Activated naive CD8-positive, alpha-beta T cell treated with anti-CD3 and anti-CD28 coated beads, Interleukin-2, amount 10 ng/mL, durations not matched to agents 7 days and 5 days (primary cell): Measurements from ENCODE around the gene AGAP3. TPM values are rescaled to one million over a fixed set of nuclear protein-coding genes. Genes with fewer than 3 reads are reported as not detected.

Source experiments
- ATAC-seq: fragments of 150-1000 bp; cut with Tn5 transposase; one replicate; pipeline ENCODE4 v1.10.0; 2021; ENCODE audit warnings: low read depth, moderate library complexity
- POLR2A ChIA-PET: fragments of 350-600 bp; sonication (Branson Sonifier 250); formaldehyde crosslinking; loops from one replicate; lab custom pipeline; 2021; ENCODE audit warnings: antibody characterized with exemption; lab: Charles Lee
- DNase-seq: peaks from one replicate; pipeline ENCODE4 v3.0.0; 2021
- H3K27ac Mint-ChIP-seq: one replicate; pipeline ENCODE4 v1.8.0; 2022; ENCODE audit warnings: mild to moderate bottlenecking, mixed read lengths
- H3K27me3 Mint-ChIP-seq: one replicate; pipeline ENCODE4 v1.8.0; 2022; ENCODE audit warnings: mild to moderate bottlenecking, moderate library complexity, mixed read lengths
- H3K36me3 Mint-ChIP-seq: one replicate; pipeline ENCODE4 v1.8.0; 2021; ENCODE audit warnings: mild to moderate bottlenecking, mixed read lengths
- H3K4me1 Mint-ChIP-seq: one replicate; pipeline ENCODE4 v1.8.0; 2021; ENCODE audit warnings: mixed read lengths
- H3K4me3 Mint-ChIP-seq: one replicate; pipeline ENCODE4 v1.8.0; 2022; ENCODE audit warnings: mild to moderate bottlenecking, moderate library complexity, mixed read lengths
- H3K9me3 Mint-ChIP-seq: one replicate; pipeline ENCODE4 v1.8.0; 2021; ENCODE audit warnings: mixed read lengths
- total RNA-seq, 2 experiments: library from RNA; stranded (reverse); gene quantifications; one replicate each; pipeline ENCODE4 v1.2.3, GENCODE V29; 2021

The AGAP3 gene
- total RNA-seq, 2 experiments from 2014 or later = 31.7 to 32.7 TPM

GRCh38 chr7:151141311-151141854 lies 55.1 kb downstream of the AGAP3 start:
- H3K9me3 Mint-ChIP-seq = no peaks in the 10 kb centered on the region
- no peak overlapping the region for H3K27ac Mint-ChIP-seq
- H3K4me3 Mint-ChIP-seq = no peak overlapping the region
- no peaks in the 10 kb centered on the region for H3K4me1 Mint-ChIP-seq
- no peaks in the 10 kb centered on the region for H3K36me3 Mint-ChIP-seq
- POLR2A ChIA-PET = interaction anchor here (0.5 kb wide), 1 partner anchor 75 kb away, joined by 3 read pairs; no protein-coding TSS in a partner anchor
- no peak for ATAC-seq
- DNase-seq = no peak
- no peaks in the 10 kb centered on the region for H3K27me3 Mint-ChIP-seq

GRCh38 chr7:151141855-151142685 lies 55.8 kb downstream of the AGAP3 start:
- peaks cover under 1% of the 10 kb centered on the region for H3K4me1 Mint-ChIP-seq
- POLR2A ChIA-PET = no interaction called here
- no peak overlapping the region for H3K27ac Mint-ChIP-seq
- no peak overlapping the region for H3K4me3 Mint-ChIP-seq
- no peaks in the 10 kb centered on the region for H3K9me3 Mint-ChIP-seq
- no peaks in the 10 kb centered on the region for H3K36me3 Mint-ChIP-seq
- ATAC-seq (no peak), DNase-seq (no peak)
- H3K27me3 Mint-ChIP-seq = peaks cover under 1% of the 10 kb centered on the region

DNA sequence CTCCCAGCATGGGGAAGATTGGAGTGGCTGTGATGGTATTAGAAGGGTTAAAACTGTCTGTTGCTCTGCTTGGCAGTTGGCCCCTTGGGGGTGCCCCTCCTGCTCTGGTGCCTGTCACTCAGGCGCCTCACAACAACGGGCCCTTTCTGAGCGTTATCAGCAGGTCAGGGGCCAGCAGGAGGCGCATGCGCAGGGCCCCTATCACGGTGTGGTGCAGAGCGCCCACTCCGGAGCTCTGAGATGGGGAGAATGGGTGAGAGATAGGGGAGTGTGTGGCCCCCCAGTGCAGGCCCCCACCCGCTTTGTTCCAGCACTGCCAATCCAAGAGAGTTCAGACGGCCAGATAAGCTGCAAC lies 56.4 kb downstream of the AGAP3 start:
- ATAC-seq (no peak), DNase-seq (no peak)
- H3K27ac Mint-ChIP-seq = no peak overlapping the region
- H3K9me3 Mint-ChIP-seq = no peaks in the 10 kb centered on the region
- H3K36me3 Mint-ChIP-seq = no peaks in the 10 kb centered on the region
- POLR2A ChIA-PET = no interaction called here
- no peak overlapping the region for H3K4me3 Mint-ChIP-seq
- peaks cover 7% of the 10 kb centered on the region for H3K27me3 Mint-ChIP-seq
- peaks cover 2% of the 10 kb centered on the region for H3K4me1 Mint-ChIP-seq

GRCh38 chr7:151143261-151144015 lies 57.2 kb downstream of the AGAP3 start:
- Mint-ChIP-seq H3K36me3 (no peaks in the 10 kb centered on the region), H3K27ac (no peak overlapping the region), H3K4me3 (no peak overlapping the region), H3K9me3 (no peaks in the 10 kb centered on the region), H3K4me1 (peaks cover 2% of the 10 kb centered on the region), H3K27me3 (peaks cover 12% of the 10 kb centered on the region)
- DNase-seq = no peak
- POLR2A ChIA-PET = no interaction called here
- ATAC-seq = no peak

- no peaks in the 10 kb centered on the region for H3K36me3 Mint-ChIP-seq
- H3K27me3 Mint-ChIP-seq = peaks cover 19% of the 10 kb centered on the region
- POLR2A ChIA-PET = no interaction called here
- no peak overlapping the region for H3K4me3 Mint-ChIP-seq
- ATAC-seq (no peak), DNase-seq (no peak)
- no peak overlapping the region for H3K27ac Mint-ChIP-seq
- no peaks in the 10 kb centered on the region for H3K9me3 Mint-ChIP-seq
- H3K4me1 Mint-ChIP-seq = peaks cover 2% of the 10 kb centered on the region
Observed at GRCh38 chr7:151144387-151144786, 58.1 kb downstream of the AGAP3 start.

- DNase-seq (no peak), ATAC-seq (no peak)
- Mint-ChIP-seq H3K9me3 (no peaks in the 10 kb centered on the region), H3K4me3 (no peak overlapping the region), H3K36me3 (no peaks in the 10 kb centered on the region), H3K27me3 (peaks cover 29% of the 10 kb centered on the region), H3K27ac (no peak overlapping the region), H3K4me1 (peaks cover 2% of the 10 kb centered on the region)
- POLR2A ChIA-PET = no interaction called here
Observed at GRCh38 chr7:151146761-151147160, 60.5 kb downstream of the AGAP3 start.

DNA sequence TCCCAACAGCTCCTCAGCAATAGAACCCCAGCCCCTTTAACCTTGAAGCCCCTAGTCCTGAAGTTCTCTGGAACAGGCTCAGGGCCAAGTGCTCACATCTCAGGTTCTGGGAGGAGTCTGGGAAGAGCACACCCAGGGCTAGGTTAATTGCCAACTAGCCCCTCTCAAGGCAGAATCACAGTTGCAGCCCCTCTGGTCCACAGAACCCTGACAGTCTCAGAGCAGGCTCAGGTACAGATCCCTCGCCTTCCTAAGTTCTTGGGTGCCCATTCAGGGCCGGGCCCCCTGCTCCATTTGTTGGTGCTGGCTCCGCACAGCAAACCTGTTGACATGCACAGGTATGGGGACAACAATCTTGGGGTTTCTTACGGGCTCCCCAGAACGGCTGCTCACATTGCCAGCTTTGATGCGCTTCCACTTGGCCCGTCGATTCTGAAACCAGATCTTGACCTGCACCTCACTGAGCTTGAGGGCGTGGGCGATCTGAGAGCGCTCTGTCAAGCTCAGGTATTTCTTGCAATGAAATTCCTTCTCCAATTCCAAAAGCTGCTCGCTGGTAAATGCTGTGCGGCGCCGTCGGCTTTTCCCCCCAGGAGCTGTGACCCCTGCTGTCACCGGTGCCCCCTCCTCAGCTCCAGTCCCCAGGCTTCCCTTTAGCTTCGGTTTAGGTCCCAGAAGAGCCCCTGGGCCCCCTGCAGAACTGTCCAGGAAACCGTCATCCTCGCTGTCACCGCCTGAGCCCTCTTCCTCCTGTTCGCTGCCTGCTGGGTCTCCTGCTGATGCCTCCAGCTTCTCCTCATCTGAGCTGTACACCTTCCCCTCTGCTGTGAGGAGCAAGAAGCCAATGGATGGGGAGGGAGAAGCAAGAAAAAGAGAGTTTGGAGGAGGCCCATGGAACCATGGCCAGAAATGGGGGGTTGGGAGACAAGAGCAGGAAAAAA lies 62.3 kb downstream of the AGAP3 start:
- Mint-ChIP-seq H3K36me3 (no peaks in the 10 kb centered on the region), H3K4me1 (peaks cover 2% of the 10 kb centered on the region), H3K9me3 (no peaks in the 10 kb centered on the region), H3K27ac (no peak overlapping the region), H3K4me3 (no peak overlapping the region), H3K27me3 (peaks cover 29% of the 10 kb centered on the region)
- ATAC-seq (no peak), DNase-seq (no peak)
- POLR2A ChIA-PET = no interaction called here

- Mint-ChIP-seq H3K4me1 (peaks cover 2% of the 10 kb centered on the region), H3K36me3 (no peaks in the 10 kb centered on the region), H3K27me3 (peaks cover 38% of the 10 kb centered on the region), H3K27ac (no peak overlapping the region), H3K9me3 (no peaks in the 10 kb centered on the region), H3K4me3 (no peak overlapping the region)
- POLR2A ChIA-PET = no interaction called here
- no peak for DNase-seq
- ATAC-seq = no peak
Observed at GRCh38 chr7:151150388-151150787, 64.1 kb downstream of the AGAP3 start.

- no peak overlapping the region for H3K4me3 Mint-ChIP-seq
- no peak for ATAC-seq
- POLR2A ChIA-PET = no interaction called here
- peaks cover 43% of the 10 kb centered on the region for H3K27me3 Mint-ChIP-seq
- H3K27ac Mint-ChIP-seq = no peak overlapping the region
- no peak for DNase-seq
- no peaks in the 10 kb centered on the region for H3K4me1 Mint-ChIP-seq
- no peaks in the 10 kb centered on the region for H3K36me3 Mint-ChIP-seq
- no peaks in the 10 kb centered on the region for H3K9me3 Mint-ChIP-seq
Observed at GRCh38 chr7:151152643-151153513, 66.6 kb downstream of the AGAP3 start.

GRCh38 chr7:151157645-151158329 lies 71.5 kb downstream of the AGAP3 start:
- POLR2A ChIA-PET = no interaction called here
- H3K4me3 Mint-ChIP-seq = no peak overlapping the region
- no peak overlapping the region for H3K27ac Mint-ChIP-seq
- H3K9me3 Mint-ChIP-seq = no peaks in the 10 kb centered on the region
- H3K27me3 Mint-ChIP-seq = peaks cover 31% of the 10 kb centered on the region
- H3K36me3 Mint-ChIP-seq = no peaks in the 10 kb centered on the region
- DNase-seq (no peak), ATAC-seq (no peak)
- H3K4me1 Mint-ChIP-seq = no peaks in the 10 kb centered on the region

GRCh38 chr7:151161757-151162156 lies 75.5 kb downstream of the AGAP3 start:
- Mint-ChIP-seq H3K27ac (no peak overlapping the region), H3K4me1 (peaks cover 1% of the 10 kb centered on the region), H3K9me3 (no peaks in the 10 kb centered on the region), H3K4me3 (no peak overlapping the region), H3K36me3 (no peaks in the 10 kb centered on the region), H3K27me3 (peaks cover 15% of the 10 kb centered on the region)
- ATAC-seq = no peak
- POLR2A ChIA-PET = no interaction called here
- DNase-seq = no peak

- H3K36me3 Mint-ChIP-seq = peaks cover 2% of the 10 kb centered on the region
- H3K4me3 Mint-ChIP-seq = no peak overlapping the region
- no peaks in the 10 kb centered on the region for H3K9me3 Mint-ChIP-seq
- H3K4me1 Mint-ChIP-seq = peaks cover 6% of the 10 kb centered on the region
- no peak for ATAC-seq
- DNase-seq = no peak
- POLR2A ChIA-PET = no interaction called here
- peaks cover 35% of the 10 kb centered on the region for H3K27me3 Mint-ChIP-seq
- H3K27ac Mint-ChIP-seq = no peak overlapping the region
Observed at GRCh38 chr7:151166629-151167196, 80.4 kb downstream of the AGAP3 start.
